Measurements from ENCODE around the gene TMOD4.

TMOD4 gene

GRCh38 chr1:151175041-151175741, 590 bp downstream of the TMOD4 start:
- DNase-seq: no peak

- DNase-seq: no peak
Measured at GRCh38 chr1:151171190-151171589, 4.6 kb downstream of the TMOD4 start.

GRCh38 chr1:151167116-151167515, 8.7 kb downstream of the TMOD4 start:
- DNase-seq: no peak

DNA sequence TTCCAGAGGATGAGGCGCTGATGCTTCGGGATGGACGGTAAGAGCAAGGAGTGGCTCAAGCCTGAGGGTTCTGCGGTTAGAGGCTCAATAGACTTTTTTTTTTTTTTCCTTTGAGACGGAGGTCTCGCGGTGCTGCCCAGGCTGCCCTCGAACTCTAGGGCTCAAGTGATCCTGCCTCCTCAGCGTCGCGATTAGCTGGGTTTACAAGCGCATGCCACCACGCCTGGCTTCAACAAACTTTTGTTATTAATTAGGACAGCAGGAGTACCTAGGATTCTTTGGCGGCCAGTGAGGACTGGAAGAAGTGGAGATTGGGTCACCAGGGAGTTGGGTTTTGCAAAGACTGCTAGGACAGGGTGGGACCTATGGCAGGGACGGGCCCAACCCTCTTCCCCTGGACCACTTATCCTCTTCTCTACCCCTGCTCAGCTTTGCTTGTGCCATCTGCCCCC, 9.2 kb downstream of the TMOD4 start:
- no peak for DNase-seq

- DNase-seq: peak; percentile 97
Measured at GRCh38 chr1:151165738-151166504, 9.9 kb downstream of the TMOD4 start, which contains the start of the genes LYSMD1 and SCNM1. Gene LYSMD1 (minus strand): TSS chr1:151165902. CDS start chr1:151165258, 644 bp downstream. Gene SCNM1 (plus strand): TSS chr1:151166144. CDS start chr1:151166153, 9 bp downstream.

- DNase-seq: no peak
Measured at GRCh38 chr1:151165281-151165737, 10.5 kb downstream of the TMOD4 start.

DNA sequence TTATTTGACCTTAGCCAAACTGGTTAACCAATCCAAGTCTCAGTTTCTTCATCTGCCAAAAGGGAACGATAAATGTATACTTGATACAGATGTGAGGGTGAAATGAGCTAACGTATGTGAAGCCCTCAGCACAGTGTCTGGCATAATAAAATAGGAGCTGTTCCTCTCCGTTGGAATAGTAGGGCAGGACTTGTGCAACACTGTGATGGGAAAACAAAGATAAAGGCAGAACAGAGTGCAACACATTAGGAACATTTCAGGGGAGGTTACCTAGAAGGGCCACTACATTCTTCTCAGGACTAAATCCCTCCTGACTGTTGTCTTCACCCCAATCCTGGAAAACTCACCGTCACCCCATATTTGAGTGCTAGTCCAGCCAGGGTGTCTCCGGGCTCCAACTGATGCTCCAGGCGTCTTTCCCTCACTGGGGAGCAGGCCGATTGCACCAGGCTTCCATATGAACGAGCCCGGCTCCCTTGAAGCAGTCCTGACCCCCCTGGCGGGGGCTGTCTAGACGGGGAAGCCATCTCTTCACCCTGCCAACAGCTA, 11.0 kb downstream of the TMOD4 start:
- DNase-seq: no peak

DNA sequence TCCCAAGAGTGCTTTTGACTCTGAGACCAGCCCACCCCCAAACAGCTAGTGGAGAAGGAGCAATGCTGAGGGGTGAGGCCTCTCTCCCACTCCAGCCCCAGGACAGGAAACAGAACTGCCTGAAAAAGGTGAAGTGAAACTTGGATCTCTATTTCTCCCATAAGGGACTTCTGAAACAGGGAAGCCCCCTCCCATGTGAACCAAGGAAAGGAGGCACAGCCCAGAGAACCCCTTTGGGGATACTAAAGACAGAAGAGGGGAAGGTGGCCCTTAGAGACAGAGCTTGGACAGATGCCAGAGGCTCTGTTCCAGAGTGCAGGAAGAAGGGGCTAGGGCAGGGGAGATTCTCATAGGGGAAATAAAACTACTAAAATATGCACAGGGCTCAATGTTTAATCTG, 16.4 kb downstream of the TMOD4 start:
- DNase-seq: no peak

DNA sequence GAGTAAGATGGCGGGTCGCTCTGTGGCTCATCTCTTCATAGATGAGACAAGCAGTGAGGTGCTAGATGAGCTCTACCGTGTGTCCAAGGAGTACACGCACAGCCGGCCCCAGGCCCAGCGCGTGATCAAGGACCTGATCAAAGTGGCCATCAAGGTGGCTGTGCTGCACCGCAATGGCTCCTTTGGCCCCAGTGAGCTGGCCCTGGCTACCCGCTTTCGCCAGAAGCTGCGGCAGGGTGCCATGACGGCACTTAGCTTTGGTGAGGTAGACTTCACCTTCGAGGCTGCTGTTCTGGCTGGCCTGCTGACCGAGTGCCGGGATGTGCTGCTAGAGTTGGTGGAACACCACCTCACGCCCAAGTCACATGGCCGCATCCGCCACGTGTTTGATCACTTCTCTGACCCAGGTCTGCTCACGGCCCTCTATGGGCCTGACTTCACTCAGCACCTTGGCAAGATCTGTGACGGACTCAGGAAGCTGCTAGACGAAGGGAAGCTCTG, 17.0 kb downstream of the TMOD4 start:
- no peak for DNase-seq

- DNase-seq: peak; percentile 10
Measured at GRCh38 chr1:151158326-151158725, 17.5 kb downstream of the TMOD4 start.

GRCh38 chr1:151157067-151157531, 18.7 kb downstream of the TMOD4 start:
- DNase-seq: peak; percentile 97

DNA sequence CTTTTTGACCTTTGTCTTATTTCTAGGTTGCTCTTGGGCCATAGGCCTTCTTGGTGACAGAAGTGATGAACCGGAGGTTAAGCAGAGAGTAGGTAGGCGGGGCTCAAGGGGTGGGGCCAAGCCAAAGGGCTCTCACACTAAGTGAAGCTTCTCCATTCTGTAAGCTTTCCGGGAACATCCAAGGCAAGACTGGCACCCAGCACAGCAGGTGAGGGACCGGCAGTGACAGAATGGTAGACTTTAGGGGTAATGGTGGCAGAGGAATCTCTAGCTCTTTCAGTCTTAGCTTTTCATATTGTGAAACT, 19.3 kb downstream of the TMOD4 start, which contains the start of gene TNFAIP8L2:
TSS of gene TNFAIP8L2 (plus strand) at position 135 of the 305 bp plus-strand sequence. CDS start 2,049 bp downstream, outside the sequence.
- DNase-seq: peak; percentile 78

DNA sequence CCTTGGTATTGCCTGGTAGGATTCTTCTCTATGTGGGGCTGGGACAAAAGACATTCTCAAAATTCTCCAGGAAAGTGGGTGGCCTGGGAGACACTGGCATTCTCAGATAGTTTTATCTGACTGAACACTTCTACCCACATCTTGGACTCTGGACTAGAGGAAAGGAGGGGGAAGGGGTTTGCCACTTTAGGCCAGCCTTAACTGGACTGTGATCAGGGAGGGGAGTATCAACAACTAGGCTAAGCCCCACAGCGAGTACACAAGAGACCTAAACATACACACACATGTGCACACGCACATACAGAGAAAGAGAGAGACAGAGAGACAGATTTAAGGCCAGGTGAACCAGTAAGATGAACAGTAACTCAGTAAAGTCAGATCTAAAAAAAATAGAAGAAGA, 28.1 kb downstream of the TMOD4 start:
- DNase-seq: no peak

- no peak for DNase-seq
Measured at GRCh38 chr1:151147132-151147503, 28.7 kb downstream of the TMOD4 start.

DNA sequence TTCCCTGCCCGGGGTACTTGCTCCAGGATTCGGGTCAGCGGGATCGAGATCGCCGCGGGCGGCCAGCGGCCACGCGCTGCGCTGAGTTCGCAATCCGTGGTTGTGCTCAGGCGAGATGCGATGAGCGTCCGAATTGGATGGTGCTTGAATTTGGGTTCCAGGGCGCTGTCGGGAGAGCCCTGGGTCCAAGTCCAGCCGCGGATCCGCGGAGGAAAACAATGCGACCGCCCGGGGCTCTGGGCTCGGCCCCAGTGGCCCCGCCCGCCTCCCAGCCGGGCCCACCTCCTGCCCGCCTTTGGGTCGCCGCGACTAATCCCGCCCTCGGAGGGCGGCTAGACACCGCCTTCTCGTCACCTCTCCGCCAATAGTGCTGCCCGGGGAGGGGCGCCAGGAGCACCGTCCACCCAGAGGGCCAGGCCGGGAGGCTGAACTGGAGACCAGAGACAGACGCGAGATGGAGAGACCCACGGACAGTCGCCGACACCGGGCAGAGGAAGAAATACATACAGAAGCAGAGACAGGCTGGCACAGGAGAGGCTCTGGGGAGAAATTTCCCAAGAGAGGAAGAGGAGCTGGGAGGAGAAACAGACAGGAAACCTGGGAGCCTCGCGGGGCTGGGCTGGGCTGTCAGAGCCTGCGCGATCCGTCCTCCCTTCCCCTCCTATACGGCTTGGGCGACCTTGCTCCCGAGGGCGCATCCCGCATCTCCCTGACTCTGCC, 29.2 kb downstream of the TMOD4 start, which contains the start of gene SEMA6C:
TSS of gene SEMA6C (minus strand) at position 220 of the 720 bp plus-strand sequence. CDS start 4,010 bp downstream, outside the sequence.
- peak; percentile 41 for DNase-seq

- DNase-seq: no peak
Measured at GRCh38 chr1:151146072-151146411, 29.7 kb downstream of the TMOD4 start.

GRCh38 chr1:151145304-151146071, 30.3 kb downstream of the TMOD4 start:
- no peak for DNase-seq

DNA sequence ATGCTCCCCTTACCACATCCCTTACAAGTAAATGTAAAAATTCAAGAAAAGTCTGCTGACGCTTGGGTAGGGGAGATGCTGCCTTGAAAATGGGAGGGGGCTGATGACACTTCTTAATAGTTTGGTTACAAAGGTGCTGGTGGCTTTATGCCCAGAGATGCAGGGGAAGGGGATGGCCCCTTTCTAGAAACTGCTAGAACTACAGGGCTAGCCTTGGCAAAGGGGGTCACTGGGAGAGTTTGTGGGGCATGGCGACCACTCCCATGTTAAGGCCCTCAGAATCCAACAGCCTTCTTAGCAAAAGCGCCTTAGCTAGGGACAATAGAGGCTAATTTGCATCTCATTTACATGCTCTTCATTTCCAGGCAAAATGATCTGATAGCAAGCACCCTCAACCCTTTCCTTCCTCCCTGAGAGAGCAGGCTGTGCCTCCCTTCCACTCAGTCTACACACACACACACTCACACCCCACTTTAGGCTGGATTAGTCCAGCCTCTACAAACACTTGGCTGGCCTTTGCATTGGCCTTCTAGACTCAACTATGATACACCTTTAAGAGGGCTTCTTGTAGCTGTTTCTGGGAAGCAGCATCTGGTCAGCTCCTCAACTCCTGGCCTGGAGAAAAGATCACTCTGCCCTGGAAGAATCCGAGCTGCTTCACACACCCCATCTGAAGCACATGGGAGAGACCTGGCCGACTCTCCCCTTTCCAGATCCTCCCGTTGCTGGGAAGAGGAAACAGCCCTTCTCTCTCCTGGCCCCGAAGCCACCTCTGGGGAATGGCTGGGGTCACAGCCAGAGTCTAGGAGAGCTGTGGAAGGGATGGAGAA, 31.1 kb downstream of the TMOD4 start:
- no peak for DNase-seq

- DNase-seq: no peak
Measured at GRCh38 chr1:151143986-151144385, 31.8 kb downstream of the TMOD4 start.

GRCh38 chr1:151143057-151143435, 32.7 kb downstream of the TMOD4 start:
- no peak for DNase-seq

Measured in GF-D8 (cell line).